ENCODE measurements around the gene MYBL2. TPM values are rescaled to one million over a fixed set of nuclear protein-coding genes. Genes with fewer than 3 reads are reported as not detected.

MYBL2 gene
- total RNA-seq, 1 experiment from 2014 or later, result 138 TPM

- in situ Hi-C loops (cut with HindIII; ENCODE audit: low pct_unique_long_range_greater_than_20kb, low sequenced_read_pairs) (no loop called here), intact Hi-C loops (cut with micrococcal nuclease; ENCODE audit: unreplicated experiment) (no loop called here)
- no TSS peak for BruUV-seq (replicated peaks)
- ChIA-PET CTCF (no interaction called here), POLR2A (no interaction called here)
- H3K4me1 ChIP-seq (ENCODE audit: control insufficient read depth, insufficient read depth, low read length), result no peaks in the 10 kb centered on the region
- H3K27me3 ChIP-seq (ENCODE audit: control insufficient read depth, insufficient read depth, low read length), result no peaks in the 10 kb centered on the region
- peaks cover 2% of the 10 kb centered on the region; the same call in 1 of the 2 replicates for H3K36me3 ChIP-seq (ENCODE audit: control insufficient read depth, insufficient read depth, low read length)
- DNase-seq (ENCODE audit: low read depth, low spot score) (no peak), ATAC-seq (no peak)
- no peaks in the 10 kb centered on the region for H3K9me3 ChIP-seq (ENCODE audit: control insufficient read depth, insufficient read depth, low read depth, low read length)
- no peak overlapping the region for H3K27ac ChIP-seq (ENCODE audit: low read length)
- no peak overlapping the region for H3K4me3 ChIP-seq (ENCODE audit: low read depth in 2 of 2, low read length in 2 of 2)
- TF ChIP-seq TCF7L2 (IDR thresholded peaks at IDR 0.05; ENCODE audit: low read depth, low read length) (no peak), CTCF (IDR thresholded peaks at IDR 0.05) (no peak), REST (IDR thresholded peaks at IDR 0.05; ENCODE audit: insufficient read depth in 1 of 2, low read depth in 2 of 2, low read length in 1 of 2) (no peak), POLR2AphosphoS5 (IDR thresholded peaks at IDR 0.05; ENCODE audit: low read depth, low read length) (no peak), SIN3A (IDR thresholded peaks at IDR 0.05; ENCODE audit: borderline replicate concordance, insufficient read depth, low read depth, low read length) (no peak)
Measured at GRCh38 chr20:43700627-43701026, 33.7 kb downstream of the MYBL2 start.

- H3K9me3 ChIP-seq (ENCODE audit: control insufficient read depth, insufficient read depth, low read depth, low read length), result no peaks in the 10 kb centered on the region
- CTCF ChIA-PET, result no interaction called here
- no peak for DNase-seq (ENCODE audit: low read depth, low spot score)
- ATAC-seq, result no peak
- peaks cover 2% of the 10 kb centered on the region; the same call in 1 of the 2 replicates for H3K36me3 ChIP-seq (ENCODE audit: control insufficient read depth, insufficient read depth, low read length)
- no peaks in the 10 kb centered on the region for H3K4me1 ChIP-seq (ENCODE audit: control insufficient read depth, insufficient read depth, low read length)
- in situ Hi-C loops (cut with HindIII; ENCODE audit: low pct_unique_long_range_greater_than_20kb, low sequenced_read_pairs), result no loop called here
- intact Hi-C loops (cut with micrococcal nuclease; ENCODE audit: unreplicated experiment), result no loop called here
- no peak overlapping the region for H3K27ac ChIP-seq (ENCODE audit: low read length)
- POLR2A ChIA-PET, result no interaction called here
- TF ChIP-seq TCF7L2 (IDR thresholded peaks at IDR 0.05; ENCODE audit: low read depth, low read length) (no peak), SIN3A (IDR thresholded peaks at IDR 0.05; ENCODE audit: borderline replicate concordance, insufficient read depth, low read depth, low read length) (no peak), POLR2AphosphoS5 (IDR thresholded peaks at IDR 0.05; ENCODE audit: low read depth, low read length) (no peak), REST (IDR thresholded peaks at IDR 0.05; ENCODE audit: insufficient read depth in 1 of 2, low read depth in 2 of 2, low read length in 1 of 2) (no peak), CTCF (IDR thresholded peaks at IDR 0.05) (no peak)
- H3K27me3 ChIP-seq (ENCODE audit: control insufficient read depth, insufficient read depth, low read length), result no peaks in the 10 kb centered on the region
- no peak overlapping the region for H3K4me3 ChIP-seq (ENCODE audit: low read depth in 2 of 2, low read length in 2 of 2)
- no TSS peak for BruUV-seq (replicated peaks)
Measured at GRCh38 chr20:43702502-43702901, 35.6 kb downstream of the MYBL2 start.
